ENCODE data around the gene KCNE4.

Gene KCNE4

GRCh38 chr2:223056701-223057418, 4.9 kb downstream of the KCNE4 start:
- FAIRE-seq (no peak), DNase-seq (ENCODE audit: insufficient read length, low spot score) (no peak)
- no peak for TF ChIP-seq CTCF (IDR thresholded peaks at IDR 0.05; ENCODE audit: insufficient read depth, missing control alignments)

- DNase-seq (ENCODE audit: insufficient read length, low spot score) (no peak), FAIRE-seq (no peak)
- no peak for TF ChIP-seq CTCF (IDR thresholded peaks at IDR 0.05; ENCODE audit: insufficient read depth, missing control alignments)
These were observed 5.6 kb downstream of the KCNE4 start for GRCh38 chr2:223057569-223057968.

GRCh38 chr2:223058952-223059716, 7.1 kb downstream of the KCNE4 start:
- FAIRE-seq = no peak
- no peak for TF ChIP-seq CTCF (IDR thresholded peaks at IDR 0.05; ENCODE audit: insufficient read depth, missing control alignments)
- no peak for DNase-seq (ENCODE audit: insufficient read length, low spot score)

GRCh38 chr2:223060201-223060825, 8.3 kb downstream of the KCNE4 start:
- no peak for TF ChIP-seq CTCF (IDR thresholded peaks at IDR 0.05; ENCODE audit: insufficient read depth, missing control alignments)
- no peak for DNase-seq (ENCODE audit: insufficient read length, low spot score)
- FAIRE-seq = no peak

GRCh38 chr2:223062396-223062795, 10.4 kb downstream of the KCNE4 start:
- FAIRE-seq (no peak), DNase-seq (ENCODE audit: insufficient read length, low spot score) (no peak)
- TF ChIP-seq CTCF (IDR thresholded peaks at IDR 0.05; ENCODE audit: insufficient read depth, missing control alignments) = no peak

GRCh38 chr2:223065107-223065506, 13.1 kb downstream of the KCNE4 start:
- FAIRE-seq (no peak), DNase-seq (ENCODE audit: insufficient read length, low spot score) (no peak)
- no peak for TF ChIP-seq CTCF (IDR thresholded peaks at IDR 0.05; ENCODE audit: insufficient read depth, missing control alignments)
